Dermis microvascular lymphatic vessel endothelial cell (primary cell): Measurements from ENCODE around the gene RFX8. TPM values are rescaled to one million over a fixed set of nuclear protein-coding genes. Genes with fewer than 3 reads are reported as not detected.
"Not testable (repeated sequence)": the region's sequence is repeated elsewhere in the genome, so short reads cannot be mapped to it uniquely, and the experiment has no call there.

Experiments
- DNase-seq, 2 donors: peaks; one replicate each; pipeline versions ENCODE4 v3.0.0 to v3.0.0-alpha.2; 2010; ENCODE audit warnings: low read depth in 2 of 2
- total RNA-seq: library from RNA; depleted of rRNA; stranded (reverse); fragments of >200 nt; gene quantifications from 2 replicates; pipeline ENCODE4 v1.2.1, GENCODE V29; 2014

The RFX8 gene
- total RNA-seq, result 0.13 and 0.51 TPM in 2 replicates

DNA sequence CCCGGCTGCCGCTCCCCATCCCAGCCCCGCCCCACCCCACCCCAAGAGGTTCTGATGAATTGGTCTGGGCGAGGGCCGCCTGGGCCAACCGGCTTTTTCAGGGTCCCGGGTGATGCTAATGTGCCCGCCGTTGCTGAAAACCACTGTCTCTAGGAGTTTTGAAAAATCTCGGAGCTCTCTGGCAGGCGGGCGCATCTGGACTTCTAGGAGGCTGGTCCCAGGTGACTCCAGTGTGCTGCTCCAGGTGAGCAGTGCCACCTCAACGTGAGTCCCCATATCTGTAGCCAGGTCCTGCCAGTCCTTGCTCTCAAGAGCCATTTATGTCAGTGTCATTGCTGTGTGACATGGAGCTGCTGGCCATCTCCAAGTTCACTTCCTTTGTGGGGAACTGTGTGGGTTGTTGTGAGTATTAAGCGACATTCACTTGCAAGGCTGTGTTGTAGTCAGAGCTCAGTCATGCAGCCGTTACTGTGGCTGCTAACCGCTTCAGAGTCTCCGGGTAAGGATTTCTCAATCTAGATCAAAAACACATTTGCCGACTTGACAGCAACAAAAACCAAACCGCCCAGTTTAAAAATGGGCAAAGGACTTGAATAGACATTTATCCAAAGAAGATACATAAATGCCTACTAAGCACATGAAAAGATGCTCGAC, at the start of gene RFX8:
Gene RFX8, minus strand, starts transcription at position 382 of the 654 bp plus-strand sequence. CDS start 8,264 bp downstream, outside the sequence.
- no peak for DNase-seq

GRCh38 chr2:101521487-101521886, 46.6 kb upstream of the RFX8 start:
- no peak for DNase-seq

DNA sequence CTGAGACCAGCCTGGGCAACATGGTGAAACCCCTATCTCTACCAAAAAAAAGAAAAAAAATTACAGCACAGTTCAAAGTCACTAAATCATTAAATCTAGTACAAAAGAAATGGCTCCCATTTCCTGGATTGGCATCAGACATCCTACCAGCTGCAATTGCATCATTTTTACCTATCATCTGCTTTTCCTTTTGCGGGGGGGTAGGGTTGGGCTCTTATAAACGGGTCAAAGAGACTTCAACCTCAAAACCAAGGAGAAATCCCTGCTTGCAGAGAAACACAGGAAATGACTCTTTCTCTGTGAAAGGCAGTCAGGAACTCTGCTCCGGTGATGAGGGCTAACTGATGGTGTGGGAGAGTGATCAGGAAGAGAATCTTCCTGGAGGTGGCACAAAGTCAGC, 45.3 kb upstream of the RFX8 start:
- peak in 1 of 2 donors; percentile 86 for DNase-seq

GRCh38 chr2:101518578-101519492, 43.9 kb upstream of the RFX8 start:
- peak; percentile 43 to 71 for DNase-seq

DNA sequence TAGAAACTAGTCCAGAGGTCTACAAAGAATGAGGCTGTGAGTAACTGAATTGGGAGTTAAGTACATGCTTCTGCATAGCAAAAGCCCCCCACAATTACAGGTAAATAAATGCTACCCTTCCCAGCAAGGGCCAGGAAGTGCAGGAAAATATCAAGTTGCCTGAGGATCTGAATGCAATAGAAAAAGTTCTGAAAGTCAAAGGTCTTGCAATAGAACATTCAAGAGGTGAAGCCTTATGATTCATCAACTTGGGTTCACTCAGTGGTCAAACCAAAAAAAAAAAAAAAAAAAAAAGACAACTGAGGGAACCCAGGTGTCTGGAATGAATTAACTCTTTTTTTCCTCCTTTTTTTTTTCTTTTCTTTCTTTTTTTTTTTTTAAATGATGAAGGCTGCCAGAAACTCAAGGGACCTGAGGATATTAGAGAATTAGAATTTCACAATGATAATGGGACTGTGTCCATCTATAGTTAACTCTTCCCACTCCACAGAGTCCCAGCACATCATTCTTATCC, 42.9 kb upstream of the RFX8 start:
- peak in 1 of 2 donors; percentile 35 for DNase-seq

- DNase-seq, result peak in 1 of 2 donors; percentile 88
Measured at GRCh38 chr2:101516823-101517690, 42.1 kb upstream of the RFX8 start.

DNA sequence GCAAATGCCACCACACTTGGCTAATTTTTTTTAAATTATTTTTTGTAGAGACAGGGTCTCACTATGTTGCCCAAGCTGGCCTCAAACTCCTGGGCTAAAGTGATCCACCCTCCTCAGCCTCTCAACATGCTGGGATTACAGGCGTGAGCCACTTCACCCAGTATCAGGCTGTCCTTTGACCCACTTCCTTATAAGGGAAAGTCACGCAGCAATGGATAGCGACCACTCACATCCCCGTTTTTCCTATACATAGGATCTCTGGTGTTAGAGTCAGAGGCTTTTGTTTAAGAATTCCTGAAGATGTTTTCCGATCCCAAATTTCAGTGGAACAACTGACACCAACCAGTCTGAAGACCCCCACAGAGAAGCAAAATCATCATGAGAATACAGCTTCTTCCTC, 41.4 kb upstream of the RFX8 start:
- no peak for DNase-seq

DNA sequence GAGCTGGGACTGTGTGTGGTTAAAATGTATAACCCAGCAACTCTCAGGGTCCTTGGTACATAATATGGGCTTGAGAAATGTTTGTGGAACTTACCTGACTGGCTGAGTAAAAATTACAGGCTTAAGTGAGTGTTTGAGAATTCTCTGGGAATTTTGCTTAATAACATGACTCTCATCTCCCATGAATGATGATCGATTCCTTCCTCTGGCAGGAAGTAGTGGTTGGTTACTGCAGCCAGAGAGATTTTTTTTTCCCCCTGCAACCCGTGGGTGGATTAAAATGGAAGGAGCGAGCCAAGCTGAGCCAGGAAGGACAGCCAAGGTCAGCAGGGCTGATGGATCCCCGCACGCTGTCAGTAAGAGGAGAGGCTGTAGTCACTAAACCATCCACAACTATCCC, 40.6 kb upstream of the RFX8 start:
- DNase-seq, result peak; percentile 31 to 77

- DNase-seq, result no peak
Measured at GRCh38 chr2:101512993-101513392, 38.1 kb upstream of the RFX8 start.

DNA sequence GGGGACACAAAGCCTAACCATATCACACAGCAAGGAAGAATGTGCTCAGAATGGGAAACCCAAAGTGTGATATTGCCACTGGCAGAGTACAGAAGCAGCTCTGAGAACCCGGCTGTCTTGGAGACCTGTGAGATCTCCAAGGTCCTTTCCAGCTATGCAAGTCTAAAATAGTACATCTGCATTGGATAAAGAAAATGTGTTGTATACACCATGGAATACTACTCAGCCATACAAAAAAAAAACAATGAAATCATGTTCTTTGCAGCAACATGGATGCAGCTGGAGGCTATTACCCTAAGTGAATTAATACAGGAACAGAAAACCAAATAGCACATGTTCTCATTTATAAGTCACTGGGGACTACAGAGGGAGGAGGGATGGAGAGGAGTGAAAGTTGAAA, 36.5 kb upstream of the RFX8 start:
- no peak for DNase-seq

- DNase-seq, result no peak
Measured at GRCh38 chr2:101509499-101510284, 34.8 kb upstream of the RFX8 start.

DNA sequence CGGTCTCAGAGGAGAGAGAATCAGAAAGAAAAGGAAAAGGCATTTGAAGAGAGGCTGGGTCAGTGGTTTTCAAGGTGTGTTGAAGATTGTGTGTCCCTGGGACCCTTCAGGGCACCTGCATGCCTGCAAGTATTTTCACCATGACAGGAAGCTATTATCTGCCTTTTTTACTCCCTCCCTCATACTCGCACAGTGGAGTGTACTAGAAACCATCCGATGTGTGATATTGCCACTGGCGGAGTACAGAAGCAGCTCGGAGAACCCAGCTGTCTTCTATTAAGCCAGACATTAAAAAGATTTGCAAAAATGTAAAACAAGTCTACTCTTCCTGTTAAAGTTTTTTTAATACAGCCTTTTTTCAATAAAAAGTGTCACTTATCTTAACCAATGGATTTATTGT, 33.7 kb upstream of the RFX8 start:
- DNase-seq, result no peak

DNA sequence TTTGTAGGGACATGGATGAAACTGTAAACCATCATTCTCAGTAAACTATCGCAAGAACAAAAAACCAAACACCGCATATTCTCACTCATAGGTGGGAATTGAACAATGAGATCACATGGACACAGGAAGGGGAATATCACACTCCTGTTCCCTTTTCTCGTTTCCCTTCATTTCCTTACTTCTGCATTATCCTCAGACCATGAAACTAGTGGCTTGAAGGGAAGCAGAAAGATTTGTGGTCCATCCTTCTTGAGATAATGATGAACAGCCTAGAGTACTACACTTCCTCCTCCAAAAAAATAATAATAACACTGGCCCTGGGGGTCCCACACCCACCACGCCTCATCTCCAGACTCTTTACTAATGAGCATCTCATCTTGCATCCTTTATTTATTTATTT, 30.4 kb upstream of the RFX8 start:
- not testable (repeated sequence) for DNase-seq

DNA sequence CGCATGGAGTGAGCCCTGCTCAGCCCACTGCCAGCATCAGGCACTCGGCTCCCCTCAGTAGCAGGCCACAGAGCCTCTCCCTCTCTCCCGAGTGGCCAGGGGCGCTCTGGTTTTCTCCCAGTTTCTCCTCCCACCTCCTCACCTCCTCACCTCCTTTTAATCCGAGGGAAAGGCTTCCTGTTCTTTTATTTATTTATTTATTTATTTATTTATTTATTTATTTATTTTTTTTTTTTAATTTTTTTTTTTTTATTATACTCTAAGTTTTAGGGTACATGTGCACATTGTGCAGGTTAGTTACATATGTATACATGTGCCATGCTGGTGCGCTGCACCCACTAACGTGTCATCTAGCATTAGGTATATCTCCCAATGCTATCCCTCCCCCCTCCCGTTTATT, 29.8 kb upstream of the RFX8 start:
- not testable (repeated sequence) for DNase-seq

DNA sequence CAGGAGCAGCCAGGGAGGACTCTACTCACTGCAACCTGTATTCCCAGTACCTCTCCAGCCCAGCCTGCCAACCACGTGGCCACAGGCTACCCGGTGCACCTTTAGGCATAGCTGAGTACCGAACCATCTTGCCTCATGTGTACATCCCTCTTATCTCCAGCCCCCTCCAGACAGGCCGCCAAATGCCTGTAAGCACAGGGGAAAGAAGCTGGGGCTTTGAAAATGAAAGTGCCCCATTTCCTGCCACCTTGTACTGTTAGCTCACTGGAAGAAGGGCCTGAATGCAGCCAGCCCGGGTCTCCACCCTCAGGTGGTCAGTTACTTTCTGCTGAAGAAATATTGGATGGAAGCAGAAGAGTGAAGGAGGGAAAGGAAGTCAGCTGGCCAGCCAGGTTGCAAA, 27.2 kb upstream of the RFX8 start:
- no peak for DNase-seq

GRCh38 chr2:101501443-101501842, 26.5 kb upstream of the RFX8 start:
- DNase-seq, result no peak

- no peak for DNase-seq
Measured at GRCh38 chr2:101500860-101501259, 25.9 kb upstream of the RFX8 start.

DNA sequence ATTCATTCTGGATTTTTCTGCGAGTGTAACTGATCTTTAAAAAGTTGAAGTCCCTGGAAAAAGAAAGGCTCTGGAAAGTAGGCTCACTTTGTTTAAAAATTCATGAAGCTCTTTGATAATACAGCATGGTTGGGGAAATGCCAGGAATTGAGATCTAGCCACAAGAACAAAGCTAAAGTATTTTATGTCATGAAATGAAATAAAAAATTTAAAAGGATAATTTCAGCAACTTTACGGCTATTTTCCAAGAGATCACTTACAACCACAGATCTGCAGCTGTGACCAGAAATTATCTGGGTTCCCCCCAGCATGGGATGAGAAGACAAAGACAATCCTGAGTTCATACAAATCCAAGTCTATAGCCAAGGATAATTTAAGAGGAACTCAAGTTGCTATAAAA, 25.3 kb upstream of the RFX8 start:
- no peak for DNase-seq

DNA sequence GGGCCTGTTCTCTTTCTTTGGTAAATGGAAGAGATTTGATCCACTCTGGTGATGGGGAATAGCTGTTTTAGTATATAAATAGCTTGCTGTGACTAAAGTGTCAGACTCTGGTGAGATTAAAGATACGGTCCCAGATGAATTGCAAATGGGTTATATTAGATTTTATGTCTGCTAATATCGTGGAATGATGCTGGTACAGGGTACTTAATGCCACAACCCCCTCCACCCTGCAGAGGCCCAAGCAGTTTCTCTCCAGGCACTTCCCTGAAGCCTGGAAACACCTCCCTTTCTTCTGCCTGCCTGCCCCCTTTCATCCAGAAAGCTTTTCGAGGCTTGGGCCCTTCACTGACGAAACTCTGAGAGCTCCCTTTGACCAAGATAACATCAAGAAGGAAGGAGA, 21.4 kb upstream of the RFX8 start:
- DNase-seq, result no peak

DNA sequence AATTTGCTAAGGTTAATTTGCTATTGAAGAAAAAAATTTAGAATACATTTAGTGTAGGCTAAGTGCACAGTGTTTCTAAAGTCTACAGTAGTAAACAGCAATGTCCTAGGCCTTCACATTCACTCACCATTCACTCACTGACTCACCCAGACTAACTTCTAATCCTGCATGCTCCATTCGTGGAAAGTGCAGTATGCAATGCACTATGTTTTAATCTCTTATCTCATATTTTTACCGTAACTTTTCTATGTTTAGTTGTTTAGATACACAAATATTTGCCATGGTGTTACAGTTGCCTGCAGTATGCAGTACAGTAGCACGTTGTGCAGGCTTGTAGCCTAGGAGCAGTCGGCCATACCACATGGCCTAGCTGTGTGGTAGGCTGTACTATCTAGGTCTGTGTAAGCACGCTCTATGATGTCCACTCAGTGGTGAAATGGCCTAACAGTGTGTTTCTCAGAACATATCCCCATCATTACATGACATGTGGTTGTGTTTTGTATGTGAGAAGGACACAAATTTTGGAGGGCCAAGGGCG, 18.1 kb upstream of the RFX8 start:
- DNase-seq, result no peak

- DNase-seq, result no peak
Measured at GRCh38 chr2:101486994-101487393, 12.1 kb upstream of the RFX8 start.
